Fibroblast of the aortic adventitia (primary cell): ENCODE results near the gene IDI1. TPM values are rescaled to one million over a fixed set of nuclear protein-coding genes. Genes with fewer than 3 reads are reported as not detected.

ENCODE experiments used
- DNase-seq: peaks from one replicate; pipeline ENCODE4 v3.0.0-alpha.2; 2010; ENCODE audit warnings: low read depth
- H3K4me3 ChIP-seq: 2 replicates; pipeline ENCODE4 v1.5.1; 2011; ENCODE audit warnings: low read depth, mild to moderate bottlenecking, control low read depth, low read length, moderate library complexity
- total RNA-seq: library from RNA; depleted of rRNA; stranded (reverse); fragments of >200 nt; gene quantifications from 2 replicates; pipeline ENCODE4 v1.2.3, GENCODE V29; 2012; ENCODE audit warnings: low replicate concordance
- TF ChIP-seq, protein P1 (sequence below): IDR thresholded peaks from 2 replicates; pipeline ENCODE4 v1.5.1; 2011; ENCODE audit warnings: mild to moderate bottlenecking, low read length, control low read depth, inconsistent platforms; ENCODE audit not compliant: insufficient read depth

The IDI1 gene
- total RNA-seq, 1 donor, result 48.1 TPM

DNA sequence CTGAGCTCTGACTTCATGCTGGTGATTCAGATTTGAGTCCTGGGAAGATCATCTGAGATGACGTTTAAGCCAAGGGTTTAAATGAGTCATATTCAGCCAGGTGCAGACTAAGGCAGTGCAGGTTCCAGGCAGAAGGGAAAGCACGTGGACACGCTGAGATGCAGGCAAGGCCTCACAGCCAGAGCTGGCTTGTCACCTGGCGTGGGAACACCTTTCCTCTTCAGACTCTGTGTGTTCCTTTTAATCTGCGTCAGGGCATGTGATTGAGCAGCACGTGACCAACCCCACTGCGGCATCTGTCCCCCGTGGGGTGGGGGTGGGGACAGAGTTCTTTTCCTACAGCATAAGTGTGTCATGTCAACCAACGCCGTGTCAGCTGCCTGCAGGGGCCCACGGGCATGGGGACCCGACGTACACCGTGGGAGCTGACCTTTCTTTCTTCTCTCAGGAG is 12.6 kb downstream of the IDI1 start:
- TF ChIP-seq, protein P1, sequence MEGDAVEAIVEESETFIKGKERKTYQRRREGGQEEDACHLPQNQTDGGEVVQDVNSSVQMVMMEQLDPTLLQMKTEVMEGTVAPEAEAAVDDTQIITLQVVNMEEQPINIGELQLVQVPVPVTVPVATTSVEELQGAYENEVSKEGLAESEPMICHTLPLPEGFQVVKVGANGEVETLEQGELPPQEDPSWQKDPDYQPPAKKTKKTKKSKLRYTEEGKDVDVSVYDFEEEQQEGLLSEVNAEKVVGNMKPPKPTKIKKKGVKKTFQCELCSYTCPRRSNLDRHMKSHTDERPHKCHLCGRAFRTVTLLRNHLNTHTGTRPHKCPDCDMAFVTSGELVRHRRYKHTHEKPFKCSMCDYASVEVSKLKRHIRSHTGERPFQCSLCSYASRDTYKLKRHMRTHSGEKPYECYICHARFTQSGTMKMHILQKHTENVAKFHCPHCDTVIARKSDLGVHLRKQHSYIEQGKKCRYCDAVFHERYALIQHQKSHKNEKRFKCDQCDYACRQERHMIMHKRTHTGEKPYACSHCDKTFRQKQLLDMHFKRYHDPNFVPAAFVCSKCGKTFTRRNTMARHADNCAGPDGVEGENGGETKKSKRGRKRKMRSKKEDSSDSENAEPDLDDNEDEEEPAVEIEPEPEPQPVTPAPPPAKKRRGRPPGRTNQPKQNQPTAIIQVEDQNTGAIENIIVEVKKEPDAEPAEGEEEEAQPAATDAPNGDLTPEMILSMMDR, result no peak
- DNase-seq, result peak; percentile 18
- H3K4me3 ChIP-seq, result no peak overlapping the region

DNA sequence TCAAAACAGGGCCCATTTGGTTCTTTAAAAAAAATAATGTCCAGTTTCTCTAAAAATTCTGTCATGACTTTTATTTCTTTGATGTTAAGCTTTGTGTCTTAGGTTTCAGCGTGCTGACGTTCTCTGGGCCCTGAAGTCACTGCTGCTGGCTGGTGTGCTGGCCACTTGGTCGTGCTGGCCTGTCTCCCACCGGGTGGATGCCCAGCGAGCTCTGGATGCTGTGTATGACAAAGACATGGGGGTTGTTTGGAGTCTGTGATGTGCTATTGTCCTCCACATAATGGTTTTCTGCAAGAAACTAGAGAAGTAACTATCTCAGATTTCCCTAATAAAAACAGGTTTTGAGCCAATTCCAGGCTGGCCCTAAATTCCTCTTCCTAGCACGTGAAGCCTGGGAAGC is 13.7 kb downstream of the IDI1 start:
- H3K4me3 ChIP-seq, result no peak overlapping the region
- TF ChIP-seq, protein P1, result no peak
- peak; percentile 18 for DNase-seq

DNA sequence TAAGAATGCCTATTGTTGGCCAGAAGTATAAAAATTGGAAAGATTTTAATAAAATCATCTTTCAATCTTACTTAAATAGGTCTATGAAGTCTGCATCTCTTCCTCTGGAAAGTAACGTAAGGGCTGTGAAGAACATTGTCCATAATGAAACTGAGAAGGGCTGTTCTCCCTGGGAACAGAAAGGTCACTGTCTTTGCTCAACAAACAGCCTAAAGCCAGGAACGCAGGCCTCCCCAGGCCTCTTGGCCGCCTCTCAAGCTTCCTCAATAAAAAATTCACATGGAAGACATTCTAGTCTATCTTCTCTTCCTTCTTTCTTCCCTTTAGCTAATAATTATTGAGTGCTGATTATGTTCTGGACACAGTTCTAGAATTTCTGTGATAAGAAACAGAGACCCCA is 14.2 kb downstream of the IDI1 start:
- no peak for DNase-seq
- H3K4me3 ChIP-seq, result no peak overlapping the region
- TF ChIP-seq, protein P1, result no peak

DNA sequence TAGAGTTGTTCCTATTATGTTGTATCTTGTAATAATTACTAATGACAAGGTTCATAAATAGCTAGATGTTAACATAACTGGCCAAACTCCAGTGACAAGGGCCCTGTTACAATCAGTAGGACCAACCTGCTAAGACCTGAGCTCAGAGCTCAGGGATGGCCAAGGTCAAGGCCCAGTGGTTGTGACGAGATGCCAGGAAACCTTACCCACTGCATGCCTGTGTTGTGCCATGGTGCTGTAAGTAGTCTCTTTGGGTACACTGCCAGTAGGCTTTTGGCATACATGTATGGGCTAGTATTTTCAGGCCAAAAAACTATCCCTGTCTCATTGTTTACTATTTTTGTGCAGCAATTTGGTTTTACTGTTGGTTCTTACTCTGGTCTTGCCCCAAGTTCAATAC is 15.3 kb downstream of the IDI1 start:
- TF ChIP-seq, protein P1, result no peak

DNA sequence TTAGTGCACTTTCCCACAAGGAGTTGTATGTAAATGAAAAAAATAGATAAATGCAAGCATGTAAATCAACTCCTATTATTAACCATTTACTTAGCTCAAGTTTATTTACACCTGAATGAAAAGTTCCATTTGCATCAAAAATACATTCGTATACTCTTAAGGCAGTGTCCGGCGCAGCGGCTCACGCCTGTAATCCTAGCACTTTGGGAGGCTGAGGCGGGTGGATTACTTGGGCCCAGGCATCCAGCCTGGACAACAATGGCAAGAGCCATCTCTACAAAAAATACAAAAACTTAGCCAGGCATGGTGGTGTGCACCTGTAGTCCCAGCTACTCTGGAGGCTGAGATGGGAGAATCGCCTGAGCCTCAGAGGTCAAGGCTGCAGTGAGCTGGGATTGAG is 19.1 kb downstream of the IDI1 start:
- no peak for DNase-seq
- H3K4me3 ChIP-seq, result no peak overlapping the region
- TF ChIP-seq, protein P1, result no peak

More for the DNA sequence above, 15.3 kb downstream of the IDI1 start:
- no peak for DNase-seq
- H3K4me3 ChIP-seq, result no peak overlapping the region

DNA sequence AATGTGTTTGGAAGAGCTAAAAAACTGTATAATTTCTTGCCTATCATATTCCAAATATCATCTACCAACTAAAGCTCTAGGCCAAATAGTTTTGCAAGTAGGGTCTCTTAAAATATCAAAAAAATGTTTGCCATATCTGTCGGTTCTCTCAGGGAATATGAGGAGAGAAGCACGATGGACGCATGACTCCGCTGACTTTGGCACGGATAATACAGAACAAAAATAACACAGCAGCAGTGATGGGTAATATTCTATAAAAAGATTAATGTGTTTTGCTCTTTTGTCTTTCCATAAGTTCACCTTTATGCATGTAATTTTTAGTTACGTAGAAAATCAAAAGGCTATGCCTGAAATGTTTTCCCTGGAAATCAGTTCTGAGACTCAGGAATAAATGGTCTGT is 22.3 kb downstream of the IDI1 start:
- DNase-seq, result no peak
- TF ChIP-seq, protein P1, result no peak
- no peak overlapping the region for H3K4me3 ChIP-seq

DNA sequence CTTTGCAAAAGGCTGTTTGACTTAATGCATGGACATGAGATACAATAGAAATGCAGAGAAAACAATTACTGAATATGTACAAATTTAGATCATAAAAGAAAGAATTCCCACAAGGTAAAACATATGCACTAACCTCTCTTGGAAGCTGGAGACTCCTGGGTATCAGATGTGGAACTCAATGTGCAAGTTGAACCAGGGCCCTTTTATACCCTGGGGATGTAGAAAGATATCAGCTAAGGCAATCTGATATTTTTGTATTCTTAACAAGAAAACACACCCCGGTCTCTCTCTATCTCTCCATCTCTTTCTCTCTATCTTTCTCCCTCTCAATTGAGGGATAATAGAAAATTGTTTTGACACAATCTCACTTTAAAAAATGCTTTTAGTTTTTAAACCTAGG is 23.2 kb downstream of the IDI1 start, which contains the start of gene IDI2:
Gene IDI2, minus strand, starts transcription at position 177 of the 400 bp plus-strand sequence. CDS start 1,136 bp downstream, outside the sequence.
- TF ChIP-seq, protein P1, result no peak
- DNase-seq, result no peak
- no peak within 1 kb of the TSS for H3K4me3 ChIP-seq
